ENCODE measurements around the gene MAD2L1BP.
"Not testable (repeated sequence)": the region's sequence is repeated elsewhere in the genome, so short reads cannot be mapped to it uniquely, and the experiment has no call there.

DNA sequence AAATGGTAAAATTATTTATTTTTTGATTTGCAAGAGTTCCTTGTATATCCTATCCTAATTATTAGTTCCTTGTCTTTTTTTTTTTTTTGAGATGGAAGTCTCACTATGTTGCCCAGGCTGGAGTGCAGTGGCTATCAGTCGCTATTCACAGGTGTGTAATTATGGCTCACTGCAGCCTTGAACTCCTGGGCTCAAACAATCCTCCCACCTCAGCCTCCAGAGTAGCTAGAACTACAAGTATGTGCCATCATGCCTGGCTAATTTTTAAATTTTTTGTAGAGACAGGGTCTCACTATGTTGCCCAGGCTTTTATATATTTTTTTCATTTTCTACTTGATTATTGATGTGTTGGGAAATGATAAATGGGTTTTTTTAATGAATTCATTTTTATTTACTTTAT, 46.1 kb upstream of the MAD2L1BP start:
- TF ChIP-seq, protein P1, sequence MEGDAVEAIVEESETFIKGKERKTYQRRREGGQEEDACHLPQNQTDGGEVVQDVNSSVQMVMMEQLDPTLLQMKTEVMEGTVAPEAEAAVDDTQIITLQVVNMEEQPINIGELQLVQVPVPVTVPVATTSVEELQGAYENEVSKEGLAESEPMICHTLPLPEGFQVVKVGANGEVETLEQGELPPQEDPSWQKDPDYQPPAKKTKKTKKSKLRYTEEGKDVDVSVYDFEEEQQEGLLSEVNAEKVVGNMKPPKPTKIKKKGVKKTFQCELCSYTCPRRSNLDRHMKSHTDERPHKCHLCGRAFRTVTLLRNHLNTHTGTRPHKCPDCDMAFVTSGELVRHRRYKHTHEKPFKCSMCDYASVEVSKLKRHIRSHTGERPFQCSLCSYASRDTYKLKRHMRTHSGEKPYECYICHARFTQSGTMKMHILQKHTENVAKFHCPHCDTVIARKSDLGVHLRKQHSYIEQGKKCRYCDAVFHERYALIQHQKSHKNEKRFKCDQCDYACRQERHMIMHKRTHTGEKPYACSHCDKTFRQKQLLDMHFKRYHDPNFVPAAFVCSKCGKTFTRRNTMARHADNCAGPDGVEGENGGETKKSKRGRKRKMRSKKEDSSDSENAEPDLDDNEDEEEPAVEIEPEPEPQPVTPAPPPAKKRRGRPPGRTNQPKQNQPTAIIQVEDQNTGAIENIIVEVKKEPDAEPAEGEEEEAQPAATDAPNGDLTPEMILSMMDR (optimal IDR thresholded peaks at IDR 0.05 in 1 of 3, IDR thresholded peaks at IDR 0.05 in 1 of 3, conservative IDR thresholded peaks at IDR 0.05 in 1 of 3; ENCODE audit: extremely low read depth in 1 of 3, insufficient read depth in 2 of 3, low read length in 3 of 3), result not testable (repeated sequence)
- not testable (repeated sequence) for TF ChIP-seq EZH2 (IDR thresholded peaks at IDR 0.05; ENCODE audit: low read length)

Data from keratinocyte (primary cell).